Prostate gland (tissue), 2 donors: ENCODE measurements around the gene KCNIP3. TPM values are rescaled to one million over a fixed set of nuclear protein-coding genes. Genes with fewer than 3 reads are reported as not detected.
"Not testable (repeated sequence)": the region's sequence is repeated elsewhere in the genome, so short reads cannot be mapped to it uniquely, and the experiment has no call there.

Experiments used
- DNase-seq: peaks from one replicate; pipeline ENCODE4 v3.0.0-alpha.2; 2019; ENCODE audit warnings: low spot score
- H3K27ac ChIP-seq, 2 donors: fragments of 200-600 bp; sonication (generic); 2 replicates each; pipeline ENCODE4 v1.5.1; 2017 to 2019
- H3K27me3 ChIP-seq: fragments of 200-600 bp; sonication (generic); replicated peaks from 2 replicates; pipeline ENCODE4 v1.5.1; 2019; ENCODE audit not compliant: insufficient read depth
- H3K36me3 ChIP-seq, 2 donors: fragments of 200-600 bp; sonication (generic); 1 replicate in 1 of 2; 2 replicates in 1 of 2; pipeline versions ENCODE4 v1.5.1 to v1.8.1; 2017 to 2019
- H3K4me1 ChIP-seq: fragments of 200-600 bp; sonication (generic); replicated peaks from 2 replicates; pipeline ENCODE4 v1.5.1; 2019
- H3K4me3 ChIP-seq, 2 donors: fragments of 200-600 bp; sonication (generic); 2 replicates each; pipeline ENCODE4 v1.5.1; 2017 to 2019
- H3K9me3 ChIP-seq: fragments of 200-600 bp; sonication (generic); 2 replicates; pipeline ENCODE4 v1.5.1; 2017
- CTCF ChIP-seq, 4 experiments: fragments of 200-600 bp in 2 of 4; fragments of 450-650 bp in 2 of 4; sonication (generic) in 2 of 4; IDR thresholded peaks; 1 replicate in 3 of 4; 2 replicates in 1 of 4; pipeline ENCODE4 v1.5.1; 2016 to 2019; ENCODE audit warnings: antibody characterized with exemption in 4 of 4, mild to moderate bottlenecking in 2 of 4, moderate library complexity in 2 of 4
- POLR2AphosphoS5 ChIP-seq: sonication (generic); formaldehyde crosslinking; IDR thresholded peaks from one replicate; pipeline ENCODE4 v1.6.1; 2017; ENCODE audit warnings: antibody characterized with exemption
- WGBS: methylation state at CpG from one replicate; pipeline ENCODE4 v1.1.5; 2018; 5-methylcytosine and 5-hydroxymethylcytosine counted together
- intact Hi-C: fragments of 100-400 bp; cut with DNase I; formaldehyde crosslinking; loops from one replicate; pipeline ENCODE4 v1.14.2; 2022
- total RNA-seq, 2 donors: library from RNA; depleted of rRNA; stranded (reverse); fragments of >200 nt; gene quantifications; one replicate each; pipeline ENCODE4 v1.1.0, GENCODE V29; 2016

Gene KCNIP3
- total RNA-seq, 2 donors from 2014 or later, result 5.1 to 63.8 TPM

DNA sequence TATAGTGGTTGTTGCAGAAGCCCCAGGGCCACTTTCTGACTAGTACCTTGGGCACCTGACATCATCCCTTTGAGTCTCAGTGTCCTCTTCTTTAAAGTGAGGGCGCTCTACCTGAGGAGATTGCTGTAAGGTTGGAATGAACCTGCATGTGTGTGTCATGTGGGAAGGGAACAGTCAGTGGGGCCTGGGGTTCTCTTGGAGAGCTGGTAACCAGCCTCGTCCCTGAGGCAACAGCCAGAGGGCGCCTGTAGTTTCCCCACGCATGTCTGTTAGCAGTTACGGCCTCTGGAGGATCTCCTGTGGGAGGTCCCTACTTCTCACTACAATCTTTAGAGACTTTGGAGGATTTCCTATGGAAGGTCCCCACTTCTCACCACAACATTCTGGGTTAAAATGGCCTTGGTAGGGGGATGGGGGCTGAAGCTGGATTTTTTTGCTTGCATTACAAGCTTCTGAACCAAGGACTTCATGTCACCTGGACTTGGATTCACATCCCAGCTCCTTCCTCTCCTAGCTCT lies 106.1 kb downstream of the KCNIP3 start:
- intact Hi-C loops, result loop anchor here (5.0 kb wide), 1 partner anchor 56 kb away; no protein-coding TSS in a partner anchor
- not testable (repeated sequence) for H3K36me3 ChIP-seq, H3K4me1 ChIP-seq, DNase-seq, H3K27me3 ChIP-seq, H3K9me3 ChIP-seq
- peak overlapping the region; percentile 62 to 69 for H3K4me3 ChIP-seq
- TF ChIP-seq CTCF (IDR thresholded peaks at IDR 0.05), result peak in 3 of 4 experiments; percentile 21 to 27 (median 23)
- WGBS, result 6% methylated on average over 5 of the region's 5 CpGs
- peak overlapping the region in 1 of 2 donors; percentile 68 for H3K27ac ChIP-seq

DNA sequence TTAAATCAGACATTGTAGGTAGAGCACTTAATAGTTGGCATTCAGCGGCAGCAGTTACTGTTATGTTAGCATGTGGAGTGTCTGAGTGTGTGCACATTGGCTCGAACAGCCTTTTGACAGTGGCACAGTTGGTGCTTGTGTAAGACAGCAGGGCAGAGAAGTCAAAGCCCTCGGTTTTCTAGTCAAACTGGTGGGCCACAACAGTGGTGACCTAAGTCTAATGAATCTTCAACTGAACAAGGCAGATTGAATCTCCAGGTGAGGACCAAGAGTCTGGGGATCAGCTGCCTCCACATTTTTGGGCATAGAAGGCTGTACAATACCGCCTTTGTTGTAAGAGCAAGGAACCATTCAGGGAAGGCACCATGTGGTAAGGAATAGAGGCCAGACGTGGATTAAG lies 106.7 kb downstream of the KCNIP3 start:
- H3K27ac ChIP-seq, H3K4me3 ChIP-seq, H3K4me1 ChIP-seq, DNase-seq, H3K9me3 ChIP-seq, H3K27me3 ChIP-seq, H3K36me3 ChIP-seq: not testable (repeated sequence)
- 83% methylated on average over 5 of the region's 5 CpGs for WGBS
- intact Hi-C loops, result loop anchor here (5.0 kb wide), 1 partner anchor 57 kb away; no protein-coding TSS in a partner anchor

- not testable (repeated sequence) for H3K27me3 ChIP-seq, DNase-seq, H3K27ac ChIP-seq, H3K4me3 ChIP-seq, H3K9me3 ChIP-seq, H3K36me3 ChIP-seq, H3K4me1 ChIP-seq
- intact Hi-C loops, result loop anchor here (5.0 kb wide), 1 partner anchor 57 kb away; no protein-coding TSS in a partner anchor
- 70% methylated on average over 3 of the region's 3 CpGs for WGBS
These were observed 107.5 kb downstream of the KCNIP3 start for GRCh38 chr2:95404676-95405075.

GRCh38 chr2:95411239-95411638 lies 114.1 kb downstream of the KCNIP3 start:
- H3K27ac ChIP-seq, intact Hi-C loops, H3K4me3 ChIP-seq, H3K4me1 ChIP-seq, H3K9me3 ChIP-seq, H3K36me3 ChIP-seq, DNase-seq, H3K27me3 ChIP-seq: not testable (repeated sequence)
- 95% methylated on average over 5 of the region's 5 CpGs for WGBS

DNA sequence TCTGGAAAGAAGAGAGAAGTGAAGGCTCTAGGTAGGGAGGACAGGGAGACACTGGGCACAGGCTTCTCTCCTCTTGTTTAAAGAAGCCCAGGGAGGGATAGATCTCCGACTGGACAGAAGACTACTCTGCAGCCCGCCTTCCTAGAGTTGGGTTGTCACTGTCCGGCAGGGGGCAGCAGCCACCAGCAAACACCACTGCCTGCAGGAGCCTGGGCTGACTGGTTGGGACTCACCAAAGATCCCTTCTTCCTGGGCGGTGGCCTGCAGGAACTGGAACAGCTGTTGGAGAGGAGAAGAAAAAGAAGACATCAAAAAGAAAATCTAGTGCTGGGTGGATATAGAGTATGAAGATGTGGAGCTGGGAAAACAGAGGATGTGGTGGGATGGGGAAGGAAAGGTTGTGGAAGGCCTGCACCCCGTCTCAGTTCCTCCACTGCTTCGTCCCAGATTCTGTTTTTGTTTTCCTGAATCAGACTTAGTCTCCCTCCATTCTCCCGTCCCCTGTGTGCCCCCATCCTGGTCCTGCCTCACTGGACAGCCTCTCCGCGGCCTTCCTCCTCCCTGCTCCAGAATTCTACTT lies 117.0 kb downstream of the KCNIP3 start:
- H3K4me3 ChIP-seq, H3K27me3 ChIP-seq, H3K27ac ChIP-seq, H3K4me1 ChIP-seq, H3K9me3 ChIP-seq, H3K36me3 ChIP-seq: not testable (repeated sequence)
- intact Hi-C loops, result loop anchor here (1.0 kb wide), 1 partner anchor 315 kb away; no protein-coding TSS in a partner anchor
- 56% methylated on average over 9 of the region's 9 CpGs for WGBS
- TF ChIP-seq POLR2AphosphoS5 (peak; percentile 16), CTCF (IDR thresholded peaks at IDR 0.05) (peak; percentile 74 to 92 (median 86))
- DNase-seq, result peak; percentile 82

DNA sequence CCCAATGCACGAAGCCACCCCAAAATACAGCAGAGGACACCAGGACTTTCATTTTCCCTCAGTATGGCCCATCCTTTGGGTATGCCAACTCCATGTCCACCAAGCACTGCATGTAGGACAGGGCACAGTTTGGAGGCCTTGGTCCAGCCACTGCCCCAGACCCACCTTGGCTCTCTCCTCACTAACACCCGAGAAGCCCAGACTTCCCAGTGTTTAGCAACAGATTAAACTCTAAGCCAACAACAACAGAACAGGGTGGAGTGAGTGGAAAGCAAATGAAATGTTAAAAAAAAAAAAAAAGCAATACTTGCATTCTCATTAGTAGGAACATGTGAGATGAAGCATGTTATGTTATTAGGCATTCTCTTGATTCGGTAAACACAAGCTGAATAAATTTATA lies 118.0 kb downstream of the KCNIP3 start:
- 64% methylated on average over 3 of the region's 3 CpGs for WGBS
- H3K4me3 ChIP-seq, DNase-seq, intact Hi-C loops, H3K4me1 ChIP-seq, H3K9me3 ChIP-seq, H3K27ac ChIP-seq, H3K36me3 ChIP-seq, H3K27me3 ChIP-seq: not testable (repeated sequence)

DNA sequence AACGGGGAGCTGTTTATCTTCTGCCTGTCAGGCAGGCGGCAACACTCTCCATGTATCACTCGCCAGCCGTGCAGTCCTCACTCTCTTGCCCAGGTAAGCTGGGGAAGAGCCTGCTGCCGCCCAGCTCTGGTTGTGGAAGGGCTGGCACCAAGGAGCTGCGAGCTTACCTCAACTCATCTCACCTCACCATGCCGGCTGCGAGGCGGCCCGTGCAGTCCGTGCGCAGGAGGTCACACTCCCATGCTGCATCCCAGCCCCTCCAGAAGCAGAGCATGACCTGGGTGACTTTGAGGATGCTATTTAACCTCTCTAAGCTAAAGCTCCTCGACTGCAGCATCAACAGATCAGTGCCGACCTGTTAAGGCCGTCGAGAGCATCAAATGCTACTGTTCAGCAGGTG lies 118.4 kb downstream of the KCNIP3 start:
- DNase-seq, H3K4me1 ChIP-seq, intact Hi-C loops, H3K27me3 ChIP-seq, H3K27ac ChIP-seq, H3K4me3 ChIP-seq, H3K36me3 ChIP-seq, H3K9me3 ChIP-seq: not testable (repeated sequence)
- WGBS, result 87% methylated on average over 16 of the region's 16 CpGs

DNA sequence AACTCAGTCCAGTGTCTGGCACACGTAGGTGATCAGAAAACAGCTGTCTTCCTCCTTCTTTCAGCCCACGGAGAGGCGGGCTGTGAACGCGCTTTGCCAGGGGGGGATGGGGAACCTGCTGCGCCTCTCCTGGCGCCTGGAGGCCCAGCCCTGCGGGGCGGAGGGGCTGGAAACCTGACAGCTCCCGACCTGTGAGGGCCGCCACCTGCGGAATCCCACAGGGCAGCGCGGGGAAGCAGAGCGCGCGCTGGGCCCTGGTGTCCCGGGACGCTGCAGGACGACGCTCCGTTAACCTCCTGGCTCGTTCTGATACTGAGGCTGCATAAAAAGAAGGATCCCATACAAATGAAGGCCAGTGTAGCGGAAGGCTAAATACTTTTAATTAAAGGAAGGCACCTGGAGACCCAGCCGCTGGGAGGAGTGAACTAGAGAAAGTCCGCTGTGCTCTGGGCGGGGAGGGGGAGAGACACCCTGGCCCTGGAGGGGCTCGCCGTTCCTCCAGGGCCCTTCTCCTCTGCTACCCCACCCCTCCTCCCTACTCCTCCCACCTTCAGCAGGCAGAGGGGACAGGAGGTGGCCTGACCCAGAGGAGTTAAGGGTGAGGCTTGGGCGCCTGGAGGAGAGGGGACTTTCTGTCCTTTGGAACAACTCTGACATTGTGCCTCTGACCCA lies 130.2 kb downstream of the KCNIP3 start:
- H3K36me3 ChIP-seq, intact Hi-C loops, H3K4me1 ChIP-seq, H3K9me3 ChIP-seq, H3K4me3 ChIP-seq, H3K27me3 ChIP-seq, DNase-seq, H3K27ac ChIP-seq: not testable (repeated sequence)
- 31% methylated on average over 12 of the region's 30 CpGs for WGBS

DNA sequence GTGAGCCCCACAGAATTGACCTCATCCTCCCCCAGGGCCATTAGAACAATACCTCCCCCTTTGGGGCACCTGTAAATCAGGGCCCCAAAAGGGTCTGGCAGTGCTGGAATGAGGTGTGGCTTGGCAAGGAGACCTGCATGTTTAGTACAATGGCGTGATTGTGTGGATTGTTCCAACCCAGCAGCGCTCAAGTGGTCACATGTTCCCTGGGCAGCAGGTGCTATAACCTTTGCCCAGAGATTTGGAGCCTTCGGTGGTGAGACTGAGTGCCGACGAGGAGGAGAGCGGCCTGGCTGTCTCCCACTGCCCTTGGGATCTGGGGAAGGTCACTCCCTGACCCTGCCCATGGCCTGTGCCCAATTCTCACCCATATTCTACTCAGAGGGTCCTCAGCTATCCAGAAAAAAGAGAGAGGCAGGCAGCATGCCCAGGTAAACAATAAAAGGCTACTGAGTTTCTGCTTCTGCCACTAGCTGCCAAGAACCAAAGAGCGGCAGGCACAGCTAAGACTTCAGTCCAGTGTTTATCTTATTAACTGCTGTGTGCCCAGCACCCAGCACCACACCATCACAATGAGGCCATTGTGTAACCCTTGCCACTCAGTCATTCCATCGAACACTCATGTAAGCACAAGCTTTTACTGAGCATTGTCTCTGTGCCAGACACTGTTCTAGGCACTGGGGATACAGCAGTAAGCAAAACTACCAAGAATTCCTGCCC lies 132.8 kb downstream of the KCNIP3 start:
- H3K27me3 ChIP-seq, H3K4me3 ChIP-seq, DNase-seq, intact Hi-C loops, H3K27ac ChIP-seq, H3K9me3 ChIP-seq, H3K4me1 ChIP-seq, H3K36me3 ChIP-seq: not testable (repeated sequence)
- no CpG with 5 or more reads among the region's 8 CpGs for WGBS

DNA sequence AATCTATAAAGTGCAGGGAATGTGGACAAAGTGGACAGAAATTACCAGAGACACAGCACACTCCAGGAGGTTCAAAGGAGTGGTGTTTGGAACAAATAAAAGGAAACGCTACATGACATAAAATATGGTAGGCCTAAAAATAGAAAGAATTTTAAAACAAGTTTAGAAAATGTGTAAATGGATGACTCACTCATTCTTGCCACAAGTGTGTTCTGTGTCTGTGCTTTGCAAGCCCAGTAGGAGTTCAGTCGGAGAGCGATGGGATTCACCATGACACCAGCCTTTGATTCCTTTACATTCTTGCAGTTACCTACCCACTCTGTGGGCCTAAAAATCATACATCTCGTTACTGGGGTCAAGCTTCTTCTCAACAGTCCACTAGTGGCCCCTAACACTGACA lies 136.2 kb downstream of the KCNIP3 start:
- DNase-seq, H3K4me3 ChIP-seq, H3K36me3 ChIP-seq, H3K27me3 ChIP-seq, H3K9me3 ChIP-seq, H3K4me1 ChIP-seq, intact Hi-C loops, H3K27ac ChIP-seq: not testable (repeated sequence)
- WGBS, result 71% methylated on average over 1 of the region's 4 CpGs
